Epithelial cell of esophagus (primary cell): ENCODE measurements around the gene SDR39U1.
"Not testable (repeated sequence)": the region's sequence is repeated elsewhere in the genome, so short reads cannot be mapped to it uniquely, and the experiment has no call there.

Experiments
- DNase-seq: peaks from one replicate; pipeline ENCODE4 v3.0.0; 2010; ENCODE audit warnings: low read depth
- H3K4me3 ChIP-seq: 2 replicates; pipeline ENCODE4 v1.5.1; 2011; ENCODE audit warnings: mild to moderate bottlenecking, low read length, control low read depth
- CTCF ChIP-seq: IDR thresholded peaks from 2 replicates; pipeline ENCODE4 v1.5.1; 2011; ENCODE audit warnings: low read depth, mild to moderate bottlenecking, low read length, control low read depth, inconsistent platforms; ENCODE audit not compliant: insufficient read depth; ENCODE audit errors: missing control alignments

SDR39U1 gene

GRCh38 chr14:24459331-24459730 is 16.8 kb upstream of the SDR39U1 start:
- no peak overlapping the region for H3K4me3 ChIP-seq
- TF ChIP-seq CTCF = no peak
- DNase-seq = no peak

- no peak for TF ChIP-seq CTCF
- no peak overlapping the region for H3K4me3 ChIP-seq
- no peak for DNase-seq
Measured at GRCh38 chr14:24458736-24459135, 16.2 kb upstream of the SDR39U1 start.

- DNase-seq = peak; percentile 45
- H3K4me3 ChIP-seq = no peak overlapping the region
- TF ChIP-seq CTCF = no peak
Measured at GRCh38 chr14:24456980-24457379, 14.4 kb upstream of the SDR39U1 start.

- not testable (repeated sequence) for H3K4me3 ChIP-seq, DNase-seq
Measured at GRCh38 chr14:24450828-24451227, 8.3 kb upstream of the SDR39U1 start.

- H3K4me3 ChIP-seq = peak overlapping the region; percentile 94
- peak; percentile 14 for DNase-seq
- TF ChIP-seq CTCF = no peak
Measured at GRCh38 chr14:24443053-24443665, 583 bp upstream of the SDR39U1 start.

- peak; percentile 70 for DNase-seq
- TF ChIP-seq CTCF = no peak
Measured at GRCh38 chr14:24441904-24442239, 704 bp downstream of the SDR39U1 start.

GRCh38 chr14:24441485-24441884 is 1.1 kb downstream of the SDR39U1 start:
- DNase-seq = no peak
- H3K4me3 ChIP-seq = peak overlapping the region; percentile 94

More at GRCh38 chr14:24441904-24442239, 704 bp downstream of the SDR39U1 start:
- H3K4me3 ChIP-seq = peak overlapping the region; percentile 94

More at GRCh38 chr14:24441485-24441884, 1.1 kb downstream of the SDR39U1 start:
- no peak for TF ChIP-seq CTCF
